H1 (cell line): ENCODE measurements around the gene MOB2.

Experiments used
- HDAC2 ChIP-seq, 2 experiments: fragments of 300-600 bp in 1 of 2; sonication (generic) in 1 of 2; IDR thresholded peaks; 2 replicates each; pipeline ENCODE4 v1.6.1; 2011 to 2012; ENCODE audit warnings: low read depth in 2 of 2, low read length in 2 of 2, mild to moderate bottlenecking in 2 of 2, moderate library complexity in 2 of 2, borderline replicate concordance in 1 of 2, inconsistent platforms in 1 of 2
- POLR2A ChIP-seq, 2 experiments: IDR thresholded peaks; 1 replicate in 1 of 2; 2 replicates in 1 of 2; pipeline ENCODE4 v1.6.1; 2011; ENCODE audit warnings: low read depth in 2 of 2, low read length in 2 of 2, mild to moderate bottlenecking in 2 of 2; ENCODE audit errors: control extremely low read depth in 1 of 2
- RAD21 ChIP-seq, 2 experiments: IDR thresholded peaks in 1 of 2; conservative IDR thresholded peaks in 1 of 2; 2 replicates each; pipeline ENCODE4 v1.6.1; 2011; ENCODE audit warnings: low read depth in 2 of 2, low read length in 2 of 2, improper control_type of control experiment in 1 of 2, inconsistent platforms in 1 of 2, mild to moderate bottlenecking in 1 of 2, moderate library complexity in 1 of 2
- SP1 ChIP-seq: IDR thresholded peaks from 2 replicates; pipeline ENCODE4 v1.6.1; 2011; ENCODE audit warnings: low read depth, low read length
- TF ChIP-seq, protein P1 (sequence below), 3 experiments: IDR thresholded peaks; 1 replicate in 2 of 3; 2 replicates in 1 of 3; pipeline versions ENCODE4 v1.5.1 to v1.6.1; 2011; ENCODE audit warnings: low read length in 3 of 3, mild to moderate bottlenecking in 3 of 3, inconsistent platforms in 2 of 3, low read depth in 1 of 3, moderate library complexity in 1 of 3; ENCODE audit not compliant: insufficient read depth in 1 of 3; ENCODE audit errors: control extremely low read depth in 1 of 3

GRCh38 chr11:1521382-1522080, 35.0 kb upstream of the MOB2 start:
- TF ChIP-seq, protein P1, sequence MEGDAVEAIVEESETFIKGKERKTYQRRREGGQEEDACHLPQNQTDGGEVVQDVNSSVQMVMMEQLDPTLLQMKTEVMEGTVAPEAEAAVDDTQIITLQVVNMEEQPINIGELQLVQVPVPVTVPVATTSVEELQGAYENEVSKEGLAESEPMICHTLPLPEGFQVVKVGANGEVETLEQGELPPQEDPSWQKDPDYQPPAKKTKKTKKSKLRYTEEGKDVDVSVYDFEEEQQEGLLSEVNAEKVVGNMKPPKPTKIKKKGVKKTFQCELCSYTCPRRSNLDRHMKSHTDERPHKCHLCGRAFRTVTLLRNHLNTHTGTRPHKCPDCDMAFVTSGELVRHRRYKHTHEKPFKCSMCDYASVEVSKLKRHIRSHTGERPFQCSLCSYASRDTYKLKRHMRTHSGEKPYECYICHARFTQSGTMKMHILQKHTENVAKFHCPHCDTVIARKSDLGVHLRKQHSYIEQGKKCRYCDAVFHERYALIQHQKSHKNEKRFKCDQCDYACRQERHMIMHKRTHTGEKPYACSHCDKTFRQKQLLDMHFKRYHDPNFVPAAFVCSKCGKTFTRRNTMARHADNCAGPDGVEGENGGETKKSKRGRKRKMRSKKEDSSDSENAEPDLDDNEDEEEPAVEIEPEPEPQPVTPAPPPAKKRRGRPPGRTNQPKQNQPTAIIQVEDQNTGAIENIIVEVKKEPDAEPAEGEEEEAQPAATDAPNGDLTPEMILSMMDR (IDR thresholded peaks at IDR 0.05; ENCODE audit: control extremely low read depth in 1 of 3, insufficient read depth in 1 of 3, low read depth in 1 of 3, low read length in 3 of 3), result no peak
- TF ChIP-seq RAD21 (IDR thresholded peaks at IDR 0.05 in 1 of 2, conservative IDR thresholded peaks at IDR 0.05 in 1 of 2; ENCODE audit: low read depth in 2 of 2, low read length in 2 of 2) (no peak), SP1 (no peak), POLR2A (IDR thresholded peaks at IDR 0.05; ENCODE audit: control extremely low read depth in 1 of 2, low read depth in 2 of 2, low read length in 2 of 2) (no peak), HDAC2 (IDR thresholded peaks at IDR 0.05; ENCODE audit: borderline replicate concordance in 1 of 2, low read depth in 2 of 2, low read length in 2 of 2) (no peak)
